Mononuclear cell (primary cell): Measurements from ENCODE around the gene UBQLN2. TPM values are rescaled to one million over a fixed set of nuclear protein-coding genes. Genes with fewer than 3 reads are reported as not detected.
A peak's percentile ranks its signal among the peaks of the same experiment; 100 is the strongest.
"Not testable (repeated sequence)": the region's sequence is repeated elsewhere in the genome, so short reads cannot be mapped to it uniquely, and the experiment has no call there.

Source experiments
- H3K27me3 ChIP-seq: 2 replicates; pipeline ENCODE4 v1.6.0; 2011; ENCODE audit warnings: low read length, control low read depth; ENCODE audit not compliant: insufficient read depth
- H3K4me1 ChIP-seq: 2 replicates; pipeline ENCODE4 v1.5.1; 2011; ENCODE audit warnings: mild to moderate bottlenecking, low read length, control low read depth; ENCODE audit not compliant: insufficient read depth
- H3K4me3 ChIP-seq: 2 replicates; pipeline ENCODE4 v1.5.1; 2011; ENCODE audit warnings: mild to moderate bottlenecking, low read length, moderate library complexity
- H3K9me3 ChIP-seq: 2 replicates; pipeline ENCODE4 v1.5.1; 2011; ENCODE audit warnings: low read depth, mild to moderate bottlenecking, control low read depth, low read length
- total RNA-seq: library from RNA; depleted of rRNA; stranded (reverse); fragments of >200 nt; gene quantifications from one replicate; pipeline ENCODE4 v1.2.3, GENCODE V29; 2012

Gene UBQLN2
- total RNA-seq: 20.7 TPM

- Histone ChIP-seq H3K4me1 (peaks cover 11% of the 10 kb centered on the region), H3K4me3 (peak within 1 kb of the TSS; percentile 81), H3K9me3 (no peaks in the 10 kb centered on the region), H3K27me3 (no peaks in the 10 kb centered on the region)
Observed at GRCh38 chrX:56563231-56564161, at the start of gene UBQLN2. TSS of gene UBQLN2 (plus strand) at chrX:56563627. CDS start at chrX:56563874, 247 bp downstream.

- Histone ChIP-seq H3K27me3 (no peaks in the 10 kb centered on the region), H3K4me1 (no peaks in the 10 kb centered on the region), H3K9me3 (no peaks in the 10 kb centered on the region), H3K4me3 (no peak overlapping the region)
Observed at GRCh38 chrX:56519642-56520041, 43.8 kb upstream of the UBQLN2 start.

- not testable (repeated sequence) for H3K9me3 ChIP-seq, H3K4me3 ChIP-seq, H3K4me1 ChIP-seq, H3K27me3 ChIP-seq
Observed at GRCh38 chrX:56529482-56530007, 33.9 kb upstream of the UBQLN2 start.

GRCh38 chrX:56530011-56530410, 33.4 kb upstream of the UBQLN2 start:
- Histone ChIP-seq H3K4me3 (no peak overlapping the region), H3K27me3 (no peaks in the 10 kb centered on the region), H3K4me1 (no peaks in the 10 kb centered on the region), H3K9me3 (no peaks in the 10 kb centered on the region)

- Histone ChIP-seq H3K4me3 (no peak overlapping the region), H3K9me3 (no peaks in the 10 kb centered on the region), H3K27me3 (no peaks in the 10 kb centered on the region), H3K4me1 (no peaks in the 10 kb centered on the region)
Observed at GRCh38 chrX:56550667-56551066, 12.8 kb upstream of the UBQLN2 start.

- Histone ChIP-seq H3K4me3 (no peak overlapping the region), H3K9me3 (no peaks in the 10 kb centered on the region), H3K27me3 (no peaks in the 10 kb centered on the region), H3K4me1 (no peaks in the 10 kb centered on the region)
Observed at GRCh38 chrX:56554870-56555269, 8.6 kb upstream of the UBQLN2 start.

GRCh38 chrX:56557376-56557929, 6.0 kb upstream of the UBQLN2 start:
- Histone ChIP-seq H3K9me3 (no peaks in the 10 kb centered on the region), H3K4me3 (no peak overlapping the region), H3K4me1 (no peaks in the 10 kb centered on the region), H3K27me3 (no peaks in the 10 kb centered on the region)

- Histone ChIP-seq H3K9me3 (no peaks in the 10 kb centered on the region), H3K4me3 (peak overlapping the region; percentile 81)
Observed at GRCh38 chrX:56564164-56564885, 898 bp downstream of the UBQLN2 start.

DNA sequence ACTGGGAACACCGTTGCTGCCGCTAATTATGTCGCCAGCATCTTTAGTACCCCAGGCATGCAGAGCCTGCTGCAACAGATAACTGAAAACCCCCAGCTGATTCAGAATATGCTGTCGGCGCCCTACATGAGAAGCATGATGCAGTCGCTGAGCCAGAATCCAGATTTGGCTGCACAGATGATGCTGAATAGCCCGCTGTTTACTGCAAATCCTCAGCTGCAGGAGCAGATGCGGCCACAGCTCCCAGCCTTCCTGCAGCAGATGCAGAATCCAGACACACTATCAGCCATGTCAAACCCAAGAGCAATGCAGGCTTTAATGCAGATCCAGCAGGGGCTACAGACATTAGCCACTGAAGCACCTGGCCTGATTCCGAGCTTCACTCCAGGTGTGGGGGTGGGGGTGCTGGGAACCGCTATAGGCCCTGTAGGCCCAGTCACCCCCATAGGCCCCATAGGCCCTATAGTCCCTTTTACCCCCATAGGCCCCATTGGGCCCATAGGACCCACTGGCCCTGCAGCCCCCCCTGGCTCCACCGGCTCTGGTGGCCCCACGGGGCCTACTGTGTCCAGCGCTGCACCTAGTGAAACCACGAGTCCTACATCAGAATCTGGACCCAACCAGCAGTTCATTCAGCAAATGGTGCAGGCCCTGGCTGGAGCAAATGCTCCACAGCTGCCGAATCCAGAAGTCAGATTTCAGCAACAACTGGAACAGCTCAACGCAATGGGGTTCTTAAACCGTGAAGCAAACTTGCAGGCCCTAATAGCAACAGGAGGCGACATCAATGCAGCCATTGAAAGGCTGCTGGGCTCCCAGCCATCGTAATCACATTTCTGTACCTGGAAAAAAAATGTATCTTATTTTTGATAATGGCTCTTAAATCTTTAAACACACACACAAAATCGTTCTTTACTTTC, 1.8 kb downstream of the UBQLN2 start:
- no peaks in the 10 kb centered on the region for H3K27me3 ChIP-seq
- H3K9me3 ChIP-seq: no peaks in the 10 kb centered on the region
- H3K4me1 ChIP-seq: peaks cover 25% of the 10 kb centered on the region
- peak overlapping the region; percentile 81 for H3K4me3 ChIP-seq

More at GRCh38 chrX:56564164-56564885, 898 bp downstream of the UBQLN2 start:
- H3K27me3 ChIP-seq: no peaks in the 10 kb centered on the region
- peaks cover 19% of the 10 kb centered on the region for H3K4me1 ChIP-seq

DNA sequence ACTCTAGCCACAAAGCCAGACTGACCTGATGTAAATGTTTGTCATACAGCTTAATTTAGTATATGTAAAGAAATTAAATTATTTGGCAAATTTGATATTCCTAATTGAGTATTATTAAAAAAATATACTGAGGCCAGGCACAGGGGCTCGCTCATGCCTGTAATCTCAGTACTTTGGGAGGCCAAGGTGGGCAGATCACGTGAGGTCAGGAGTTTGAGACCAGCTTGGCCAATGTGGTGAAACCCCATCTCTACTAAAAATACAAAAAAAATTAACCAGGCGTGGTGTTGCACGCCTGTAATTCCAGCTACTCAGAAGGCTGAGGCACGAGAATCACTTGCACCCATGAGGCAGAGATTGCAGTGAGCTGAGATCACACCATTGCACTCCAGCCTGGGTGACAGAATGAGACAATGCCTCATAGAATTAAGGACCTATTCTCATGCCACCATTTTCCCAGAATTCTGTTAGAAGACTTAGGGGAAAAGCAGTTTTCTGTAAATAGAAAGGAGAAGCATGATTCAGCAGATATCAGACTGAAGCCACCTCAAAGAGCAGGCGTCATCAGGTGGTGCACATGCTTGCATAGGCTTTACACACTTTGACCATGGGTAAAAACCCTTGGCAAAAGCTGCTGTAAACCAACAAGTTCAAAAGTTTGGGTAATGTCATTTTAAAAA, 6.1 kb downstream of the UBQLN2 start:
- no peaks in the 10 kb centered on the region for H3K9me3 ChIP-seq
- H3K4me3 ChIP-seq: no peak overlapping the region
- H3K4me1 ChIP-seq: peaks cover 25% of the 10 kb centered on the region
- no peaks in the 10 kb centered on the region for H3K27me3 ChIP-seq

DNA sequence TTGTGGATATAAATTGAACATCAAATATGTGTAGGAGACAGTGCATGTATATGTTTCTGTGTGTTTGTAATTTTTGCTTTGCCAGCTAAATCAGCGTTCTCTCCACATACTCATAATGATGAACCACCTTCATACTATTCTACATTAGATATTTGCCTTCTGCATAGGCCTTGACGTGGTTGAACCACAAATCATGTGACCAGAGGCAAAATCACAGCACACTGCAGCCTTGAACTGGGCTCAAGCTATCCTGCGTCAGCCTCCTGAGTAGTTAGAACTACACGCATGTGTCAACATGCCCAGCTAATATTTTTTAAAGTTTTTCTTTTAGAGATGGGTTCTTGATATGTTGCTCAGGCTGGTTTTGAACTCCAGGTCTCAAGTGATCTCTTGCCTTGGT, 9.5 kb downstream of the UBQLN2 start:
- H3K4me1 ChIP-seq: peaks cover 15% of the 10 kb centered on the region
- no peak overlapping the region for H3K4me3 ChIP-seq
- H3K27me3 ChIP-seq: no peaks in the 10 kb centered on the region
- no peaks in the 10 kb centered on the region for H3K9me3 ChIP-seq

- Histone ChIP-seq H3K4me1 (peaks cover under 1% of the 10 kb centered on the region), H3K9me3 (no peaks in the 10 kb centered on the region), H3K4me3 (no peak overlapping the region), H3K27me3 (no peaks in the 10 kb centered on the region)
Observed at GRCh38 chrX:56574861-56575260, 11.4 kb downstream of the UBQLN2 start.

GRCh38 chrX:56576721-56577120, 13.3 kb downstream of the UBQLN2 start:
- Histone ChIP-seq H3K4me1 (no peaks in the 10 kb centered on the region), H3K9me3 (no peaks in the 10 kb centered on the region), H3K4me3 (no peak overlapping the region), H3K27me3 (no peaks in the 10 kb centered on the region)
